HG02588 (cell line): ENCODE results near the gene MINAR1.

Experiments used
- ATAC-seq: cut with Tn5 transposase; IDR thresholded peaks from one replicate; pipeline ENCODE4 v1.9.1; 2021; ENCODE audit warnings: mild to moderate bottlenecking, moderate library complexity; ENCODE audit not compliant: unreplicated experiment

Gene MINAR1

DNA sequence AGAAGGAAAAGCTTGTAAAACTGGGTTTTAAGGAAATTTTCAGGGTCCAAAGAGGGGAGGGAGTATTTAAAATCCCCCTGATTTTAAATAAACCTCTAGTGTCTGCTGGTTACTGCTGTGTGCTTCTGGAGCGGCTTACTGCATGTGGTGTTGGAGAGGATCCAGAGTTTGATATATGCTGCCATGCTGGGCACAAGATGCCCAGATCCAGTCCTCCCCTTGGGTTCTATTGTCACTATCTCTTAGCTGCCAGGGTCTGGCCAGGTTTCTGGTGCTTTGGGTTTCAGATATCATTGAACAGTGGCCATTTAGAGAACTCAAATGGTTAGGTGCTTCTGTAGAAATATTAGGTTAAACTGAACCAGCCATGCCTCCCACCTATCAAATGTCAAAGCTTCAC lies 27.5 kb downstream of the MINAR1 start:
- no peak for ATAC-seq

DNA sequence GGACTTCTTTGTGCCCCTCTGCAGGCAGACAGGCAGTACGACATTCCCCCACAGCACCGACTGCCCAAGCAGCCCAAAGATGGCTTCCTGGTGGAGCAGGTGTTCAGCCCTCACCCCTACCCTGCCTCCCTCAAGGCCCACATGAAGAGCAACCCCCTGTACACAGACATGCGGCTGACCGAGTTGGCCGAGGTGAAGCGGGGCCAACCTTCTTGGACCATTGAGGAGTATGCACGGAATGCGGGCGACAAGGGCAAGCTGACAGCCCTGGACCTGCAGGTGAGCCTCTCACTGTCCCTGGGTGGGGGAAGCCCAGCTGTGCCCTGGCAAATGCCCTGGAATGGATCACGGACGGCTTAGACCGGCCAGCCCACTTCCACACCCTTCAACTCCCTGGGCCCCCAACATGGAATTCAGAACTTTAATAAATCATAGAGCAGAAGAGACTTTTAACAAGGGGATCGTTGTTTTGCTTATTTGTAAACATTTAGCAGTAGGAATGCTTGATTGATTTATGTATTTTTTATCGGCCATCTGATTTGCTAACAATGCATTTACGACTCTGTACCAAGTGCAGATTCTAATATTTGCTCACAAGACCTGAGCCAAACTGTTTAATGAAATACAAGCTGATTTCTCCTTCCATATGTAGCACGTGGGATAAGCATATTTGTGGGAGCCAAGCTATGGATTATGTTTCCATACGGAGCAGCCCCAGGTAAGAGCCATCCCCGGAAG lies 31.1 kb downstream of the MINAR1 start:
- ATAC-seq: no peak

DNA sequence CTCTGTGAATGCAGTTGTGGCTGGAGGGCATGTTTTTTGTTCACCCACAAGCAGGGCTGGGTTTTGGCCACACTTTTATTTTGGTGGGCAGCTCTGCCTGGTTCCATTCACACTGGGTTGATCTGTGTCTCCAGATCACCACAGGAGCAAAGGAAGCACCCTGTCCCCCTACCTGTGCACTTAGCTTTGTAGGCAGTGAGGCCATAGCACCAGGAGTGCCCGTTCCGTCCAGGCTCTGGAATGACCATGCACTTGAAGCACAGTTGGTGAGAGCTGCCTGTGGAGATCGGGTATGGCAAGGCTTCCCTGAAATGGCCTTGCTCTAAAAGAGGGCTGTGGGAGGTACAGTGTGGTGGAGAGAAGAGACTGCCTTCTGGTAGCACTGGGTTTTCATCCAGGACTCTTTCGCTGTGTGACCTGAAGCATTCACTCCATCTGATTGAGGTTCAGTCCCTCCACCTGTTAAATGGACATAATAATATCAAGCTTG lies 31.7 kb downstream of the MINAR1 start:
- no peak for ATAC-seq

DNA sequence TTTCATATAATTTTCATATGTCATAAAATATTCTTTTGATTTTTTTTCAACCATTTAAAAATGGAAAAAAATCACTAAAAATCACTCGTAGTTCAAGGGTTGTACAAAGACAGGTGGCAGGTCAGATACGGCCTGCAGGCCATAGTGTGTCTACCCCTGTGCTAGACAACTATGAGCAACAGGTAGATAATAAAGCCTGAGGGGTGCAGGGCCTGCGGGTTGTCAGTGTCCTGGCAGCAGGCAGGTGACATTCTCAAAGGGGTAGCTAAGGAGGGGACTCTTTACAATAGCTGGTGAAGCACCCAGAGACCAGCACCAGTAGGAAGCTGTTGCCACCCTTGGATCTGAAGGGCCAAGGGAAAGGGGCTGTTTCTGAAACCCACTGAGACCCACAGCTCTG lies 34.4 kb downstream of the MINAR1 start:
- no peak for ATAC-seq

GRCh38 chr15:79467865-79468586 lies 35.9 kb downstream of the MINAR1 start:
- ATAC-seq: no peak

GRCh38 chr15:79472446-79472845 lies 40.3 kb downstream of the MINAR1 start:
- no peak for ATAC-seq

DNA sequence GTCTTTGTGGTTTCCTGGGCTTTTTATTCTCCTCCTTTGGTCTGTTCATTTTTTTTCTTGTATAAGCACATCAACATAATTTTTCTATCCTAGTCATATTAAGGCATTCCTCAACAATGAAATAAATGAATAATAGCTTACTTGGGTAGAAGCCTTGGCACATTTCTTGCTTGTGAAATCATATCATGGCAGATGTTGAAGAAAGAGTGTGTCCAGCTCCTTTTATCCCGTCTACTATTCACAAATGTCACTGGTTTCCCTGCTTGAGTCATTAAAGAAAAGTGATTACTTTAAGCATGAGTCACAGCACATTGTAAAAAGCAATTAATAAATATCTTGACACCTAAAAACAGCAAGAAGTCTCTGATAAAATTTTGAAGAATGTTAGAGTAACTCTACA lies 42.1 kb downstream of the MINAR1 start:
- no peak for ATAC-seq

DNA sequence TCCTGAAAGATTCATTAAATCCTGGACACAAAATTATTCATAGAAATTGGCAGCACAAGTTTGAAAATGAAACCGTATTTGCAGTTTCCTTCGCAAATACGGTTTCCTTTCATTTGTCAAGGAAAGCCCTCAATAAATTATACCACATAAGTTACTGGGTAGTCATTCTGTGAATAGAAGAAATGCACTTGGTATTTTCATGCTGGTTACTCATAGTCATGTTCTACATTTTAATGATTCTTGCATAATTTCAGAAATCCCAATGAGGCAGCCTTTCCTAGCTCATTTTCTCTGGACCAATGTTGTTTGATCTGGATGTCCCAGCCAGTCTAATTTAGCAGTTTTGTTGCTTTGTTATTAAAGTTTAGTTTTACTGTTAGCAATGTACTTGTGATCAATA lies 43.2 kb downstream of the MINAR1 start:
- ATAC-seq: no peak

- no peak for ATAC-seq
These were observed 46.0 kb downstream of the MINAR1 start for GRCh38 chr15:79478108-79478507.

- ATAC-seq: no peak
These were observed 47.5 kb downstream of the MINAR1 start for GRCh38 chr15:79479616-79480015.

GRCh38 chr15:79481793-79482192 lies 49.7 kb downstream of the MINAR1 start:
- no peak for ATAC-seq
